Mesendoderm (in vitro differentiated cells): ENCODE data around the gene RABGAP1L.
A peak's percentile ranks its signal among the peaks of the same experiment; 100 is the strongest.

Experiments
- DNase-seq: peaks from one replicate; pipeline ENCODE4 v3.0.0; 2013
- H2AK5ac ChIP-seq: 2 replicates; pipeline ENCODE4 v1.6.1; 2013; ENCODE audit warnings: low read length, inconsistent platforms
- H2BK120ac ChIP-seq: 2 replicates; pipeline ENCODE4 v1.6.1; 2013; ENCODE audit warnings: low read depth, mild to moderate bottlenecking, low read length, moderate library complexity, mixed read lengths
- H2BK15ac ChIP-seq: replicated peaks from 2 replicates; pipeline ENCODE4 v1.6.1; 2013; ENCODE audit warnings: low read depth, mild to moderate bottlenecking, moderate library complexity
- H2BK5ac ChIP-seq: 2 replicates; pipeline ENCODE4 v1.6.1; 2013; ENCODE audit warnings: low read length, inconsistent platforms
- H3K18ac ChIP-seq: 2 replicates; pipeline ENCODE4 v1.6.1; 2013; ENCODE audit warnings: mild to moderate bottlenecking, low read length, mixed read lengths
- H3K23ac ChIP-seq: one replicate; pipeline ENCODE4 v1.6.1; 2013; ENCODE audit warnings: low read length
- H3K27ac ChIP-seq: 2 replicates; pipeline ENCODE4 v1.5.1; 2013; ENCODE audit warnings: low read depth, mild to moderate bottlenecking, inconsistent platforms, low read length, moderate library complexity
- H3K27me3 ChIP-seq: 2 replicates; pipeline ENCODE4 v1.6.1; 2013; ENCODE audit warnings: low read length, control low read depth, mild to moderate bottlenecking, inconsistent platforms; ENCODE audit not compliant: insufficient read depth, poor library complexity
- H3K36me3 ChIP-seq: 2 replicates; pipeline ENCODE4 v1.6.1; 2013; ENCODE audit warnings: low read length, inconsistent platforms; ENCODE audit not compliant: control insufficient read depth, insufficient read depth
- H3K4ac ChIP-seq: one replicate; pipeline ENCODE4 v1.6.1; 2013; ENCODE audit warnings: low read depth, mild to moderate bottlenecking, low read length, moderate library complexity
- H3K4me1 ChIP-seq: 2 replicates; pipeline ENCODE4 v1.6.1; 2013; ENCODE audit warnings: low read depth, low read length, inconsistent platforms; ENCODE audit not compliant: control insufficient read depth
- H3K4me2 ChIP-seq: 2 replicates; pipeline ENCODE4 v1.6.1; 2013; ENCODE audit warnings: low read length
- H3K4me3 ChIP-seq: 2 replicates; pipeline ENCODE4 v1.5.1; 2013; ENCODE audit warnings: mild to moderate bottlenecking, low read length
- H3K56ac ChIP-seq: one replicate; pipeline ENCODE4 v1.6.1; 2013; ENCODE audit warnings: low read length
- H3K79me1 ChIP-seq: 2 replicates; pipeline ENCODE4 v1.6.1; 2013; ENCODE audit warnings: low read length, inconsistent platforms
- H3K79me2 ChIP-seq: 2 replicates; pipeline ENCODE4 v1.6.1; 2013; ENCODE audit warnings: mild to moderate bottlenecking, low read length; ENCODE audit not compliant: control insufficient read depth, insufficient read depth
- H3K9ac ChIP-seq: 2 replicates; pipeline ENCODE4 v1.6.1; 2013; ENCODE audit warnings: low read length, inconsistent platforms
- H4K5ac ChIP-seq: one replicate; pipeline ENCODE4 v1.6.1; 2013; ENCODE audit warnings: low read length
- H4K8ac ChIP-seq: one replicate; pipeline ENCODE4 v1.6.1; 2013; ENCODE audit warnings: low read depth, mild to moderate bottlenecking, control low read depth, low read length, moderate library complexity
- WGBS: extraction: QIAGEN DNeasy Blood & Tissue Kit; methylation state at CpG from one replicate; pipeline ENCODE4 v1.1.7; 2013; ENCODE audit warnings: low lambda C conversion rate, missing lambda C conversion rate; ENCODE audit not compliant: insufficient coverage; ENCODE audit errors: extremely low coverage; 5-methylcytosine and 5-hydroxymethylcytosine counted together

Gene RABGAP1L

GRCh38 chr1:174964261-174964971, 805.1 kb downstream of the RABGAP1L start:
- no peak overlapping the region for H3K23ac ChIP-seq
- no peak overlapping the region for H3K4me2 ChIP-seq
- H3K27ac ChIP-seq: no peak overlapping the region
- peak overlapping the region; percentile 92 for H2BK15ac ChIP-seq
- H3K56ac ChIP-seq: no peak overlapping the region
- no peaks in the 10 kb centered on the region for H3K36me3 ChIP-seq
- no peak overlapping the region for H3K4ac ChIP-seq
- no peak overlapping the region for H2AK5ac ChIP-seq
- no peak overlapping the region for H3K4me3 ChIP-seq
- H4K5ac ChIP-seq: no peak overlapping the region
- no peak for DNase-seq
- WGBS: no CpG with 5 or more reads among the region's 6 CpGs
- H3K9ac ChIP-seq: no peak overlapping the region
- peaks cover 7% of the 10 kb centered on the region for H3K4me1 ChIP-seq
- no peaks in the 10 kb centered on the region for H3K27me3 ChIP-seq
- H2BK5ac ChIP-seq: no peak overlapping the region
- no peak overlapping the region for H4K8ac ChIP-seq
- H3K79me2 ChIP-seq: no peaks in the 10 kb centered on the region
- peak overlapping the region; percentile 51 for H3K18ac ChIP-seq
- H3K79me1 ChIP-seq: no peaks in the 10 kb centered on the region
- H2BK120ac ChIP-seq: no peak overlapping the region

- Histone ChIP-seq H3K36me3 (no peaks in the 10 kb centered on the region), H4K5ac (no peak overlapping the region), H4K8ac (no peak overlapping the region), H3K9ac (no peak overlapping the region), H3K27ac (peak overlapping the region; percentile 65), H3K18ac (peak overlapping the region; percentile 92), H3K27me3 (no peaks in the 10 kb centered on the region), H3K4me3 (no peak overlapping the region), H2BK120ac (peak overlapping the region; percentile 51), H3K4me2 (no peak overlapping the region), H2AK5ac (no peak overlapping the region), H3K79me1 (no peaks in the 10 kb centered on the region), H3K56ac (peak overlapping the region; percentile 52), H3K4ac (no peak overlapping the region), H3K79me2 (no peaks in the 10 kb centered on the region), H3K4me1 (peaks cover 7% of the 10 kb centered on the region), H3K23ac (no peak overlapping the region), H2BK15ac (no peak overlapping the region), H2BK5ac (peak overlapping the region; percentile 17)
- WGBS: no CpG with 5 or more reads among the region's 1 CpG
- DNase-seq: peak; percentile 48
These were observed 805.6 kb downstream of the RABGAP1L start for GRCh38 chr1:174964972-174965361.

GRCh38 chr1:174965362-174966007, 806.2 kb downstream of the RABGAP1L start:
- Histone ChIP-seq H3K18ac (peak overlapping the region; percentile 92), H2BK15ac (no peak overlapping the region), H2BK5ac (peak overlapping the region; percentile 15), H3K4me1 (peaks cover 7% of the 10 kb centered on the region), H4K8ac (no peak overlapping the region), H3K56ac (peak overlapping the region; percentile 52), H3K79me1 (no peaks in the 10 kb centered on the region), H4K5ac (no peak overlapping the region), H3K23ac (no peak overlapping the region), H3K4ac (no peak overlapping the region), H3K27me3 (no peaks in the 10 kb centered on the region), H3K36me3 (no peaks in the 10 kb centered on the region), H2BK120ac (peak overlapping the region; percentile 51), H3K79me2 (no peaks in the 10 kb centered on the region), H2AK5ac (no peak overlapping the region), H3K4me3 (no peak overlapping the region), H3K4me2 (no peak overlapping the region), H3K9ac (peak overlapping the region; percentile 14), H3K27ac (peak overlapping the region; percentile 65)
- no CpG with 5 or more reads among the region's 3 CpGs for WGBS
- DNase-seq: peak; percentile 81

DNA sequence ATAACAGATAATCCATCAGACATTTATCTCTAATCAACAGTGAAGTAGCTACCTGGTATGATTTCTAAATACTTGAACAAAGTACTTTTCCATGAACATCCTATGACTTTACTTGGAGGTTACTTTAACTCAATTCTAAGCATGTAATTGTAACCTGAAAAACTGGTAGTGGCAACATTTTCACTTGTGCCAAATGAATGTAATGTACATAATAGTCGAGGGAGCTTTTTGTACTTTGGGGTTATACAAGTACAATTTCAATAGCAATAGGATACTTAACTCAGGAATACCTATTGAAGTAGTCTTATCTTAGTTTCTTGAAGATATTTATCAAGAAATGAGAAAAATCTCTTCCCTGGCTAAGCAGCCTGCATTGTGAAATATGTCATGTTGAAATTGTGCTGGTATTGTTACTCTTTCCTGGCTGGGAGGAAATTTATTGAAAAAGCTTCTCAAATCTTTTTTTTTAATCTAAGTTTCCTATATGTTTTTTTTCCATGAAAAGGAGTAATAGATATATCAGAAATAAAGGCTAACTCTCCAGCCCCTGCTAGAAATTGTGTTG, 806.8 kb downstream of the RABGAP1L start:
- H3K79me2 ChIP-seq: no peaks in the 10 kb centered on the region
- peaks cover 7% of the 10 kb centered on the region for H3K4me1 ChIP-seq
- no peak overlapping the region for H3K27ac ChIP-seq
- H3K4me2 ChIP-seq: no peak overlapping the region
- H3K9ac ChIP-seq: no peak overlapping the region
- H4K8ac ChIP-seq: no peak overlapping the region
- no peaks in the 10 kb centered on the region for H3K27me3 ChIP-seq
- H3K4me3 ChIP-seq: no peak overlapping the region
- WGBS: no CpG with 5 or more reads among the region's 1 CpG
- H2BK5ac ChIP-seq: no peak overlapping the region
- no peak overlapping the region for H2AK5ac ChIP-seq
- no peak overlapping the region for H3K23ac ChIP-seq
- no peak overlapping the region for H3K56ac ChIP-seq
- H4K5ac ChIP-seq: no peak overlapping the region
- no peak overlapping the region for H3K18ac ChIP-seq
- DNase-seq: no peak
- H2BK15ac ChIP-seq: no peak overlapping the region
- H2BK120ac ChIP-seq: no peak overlapping the region
- H3K79me1 ChIP-seq: no peaks in the 10 kb centered on the region
- H3K4ac ChIP-seq: no peak overlapping the region
- H3K36me3 ChIP-seq: no peaks in the 10 kb centered on the region

- H3K4me2 ChIP-seq: no peak overlapping the region
- H2BK5ac ChIP-seq: no peak overlapping the region
- no peak overlapping the region for H3K18ac ChIP-seq
- no peaks in the 10 kb centered on the region for H3K36me3 ChIP-seq
- H2BK120ac ChIP-seq: no peak overlapping the region
- no peaks in the 10 kb centered on the region for H3K79me1 ChIP-seq
- H3K4ac ChIP-seq: no peak overlapping the region
- no peak overlapping the region for H2AK5ac ChIP-seq
- no peak overlapping the region for H3K23ac ChIP-seq
- peaks cover 11% of the 10 kb centered on the region for H3K4me1 ChIP-seq
- no peaks in the 10 kb centered on the region for H3K79me2 ChIP-seq
- no peak overlapping the region for H3K4me3 ChIP-seq
- H4K8ac ChIP-seq: no peak overlapping the region
- H4K5ac ChIP-seq: no peak overlapping the region
- no peak overlapping the region for H3K27ac ChIP-seq
- DNase-seq: no peak
- no CpG with 5 or more reads among the region's 4 CpGs for WGBS
- no peaks in the 10 kb centered on the region for H3K27me3 ChIP-seq
- H3K9ac ChIP-seq: no peak overlapping the region
- no peak overlapping the region for H2BK15ac ChIP-seq
- H3K56ac ChIP-seq: no peak overlapping the region
These were observed 808.8 kb downstream of the RABGAP1L start for GRCh38 chr1:174967845-174968705.
